K562 (cell line): ENCODE results near the gene CHMP2A. TPM values are rescaled to one million over a fixed set of nuclear protein-coding genes. Genes with fewer than 3 reads are reported as not detected.
A peak's percentile ranks its signal among the peaks of the same experiment; 100 is the strongest.

Experiments
- ATAC-seq: fragments of 200-7000 bp; cut with Tn5 transposase; 3 replicates; pipeline ENCODE4 v1.9.1; 2020; ENCODE audit warnings: moderate library complexity
- BruUV-seq: library from RNA; stranded (reverse); fragments of 400-500 nt; replicated peaks from 2 replicates; lab custom pipeline; 2021; lab: Mats Ljungman, UMichigan
- CTCF ChIA-PET: fragments of 300-600 bp; formaldehyde crosslinking; extraction: SDS; loops from one replicate; lab custom pipeline; 2021; ENCODE audit warnings: low intra/inter-chr PET ratio; lab: Yijun Ruan, JAX
- POLR2A ChIA-PET: fragments of 300-600, 350-650 bp; sonication (Branson Sonifier 250); formaldehyde crosslinking; extraction: SDS; loops from one replicate; lab custom pipeline; 2021; ENCODE audit warnings: antibody characterized with exemption, inconsistent platforms; lab: Yijun Ruan, JAX
- DNase-seq, 4 experiments: peaks; one replicate each; pipeline versions ENCODE4 v3.0.0 to v3.0.0-alpha.2; 2011 to 2018; ENCODE audit warnings: low spot score in 3 of 4, mixed read lengths in 3 of 4; ENCODE audit errors: extremely low read depth in 1 of 4
- FAIRE-seq: peaks from 2 replicates; lab custom pipeline; 2011; peaks lifted over from hg19 to GRCh38; lab: Jason Lieb, UNC
- H2AFZ ChIP-seq: 2 replicates; pipeline ENCODE4 v1.6.0; 2011; ENCODE audit warnings: low read depth, low read length, control low read depth, inconsistent platforms
- H3K27ac ChIP-seq: fragments of 200-600 bp; 3 replicates; pipeline ENCODE4 v1.8.0; 2011; ENCODE audit warnings: low read depth, mild to moderate bottlenecking, control low read depth, inconsistent platforms, low read length, moderate library complexity, mixed read lengths; ENCODE audit errors: extremely low read depth
- H3K27me3 ChIP-seq, 2 experiments: fragments of 300-600 bp in 1 of 2; 2 replicates in 1 of 2; 3 replicates in 1 of 2; pipeline versions ENCODE4 v1.6.0 to v1.8.0; 2011; ENCODE audit warnings: inconsistent platforms in 2 of 2, low read length in 2 of 2, mild to moderate bottlenecking in 1 of 2, mixed read lengths in 1 of 2, moderate library complexity in 1 of 2; ENCODE audit not compliant: control insufficient read depth in 2 of 2, insufficient read depth in 2 of 2
- H3K36me3 ChIP-seq: fragments of 300-600 bp; 3 replicates; pipeline ENCODE4 v1.8.0; 2011; ENCODE audit warnings: mild to moderate bottlenecking, low read length, inconsistent platforms; ENCODE audit not compliant: control insufficient read depth, insufficient read depth
- H3K4me1 ChIP-seq, 2 experiments: fragments of 200-600 bp in 1 of 2; replicated peaks in 1 of 2; 2 replicates in 1 of 2; 3 replicates in 1 of 2; pipeline versions ENCODE4 v1.5.1 to v1.8.0; 2011; ENCODE audit warnings: inconsistent platforms in 2 of 2, low read length in 2 of 2, mild to moderate bottlenecking in 1 of 2, mixed read lengths in 1 of 2, moderate library complexity in 1 of 2; ENCODE audit not compliant: control insufficient read depth in 2 of 2, insufficient read depth in 2 of 2
- H3K4me2 ChIP-seq: 2 replicates; pipeline ENCODE4 v1.6.1; 2011; ENCODE audit warnings: low read length, control low read depth, inconsistent platforms, mixed read lengths; ENCODE audit not compliant: insufficient read depth
- H3K4me3 ChIP-seq: fragments of 200-600 bp; sonication (generic), shearing (Covaris generic); 2 replicates; pipeline ENCODE4 v1.5.1; 2016; ENCODE audit warnings: control low read depth, inconsistent platforms
- H3K79me2 ChIP-seq: fragments of 200-600 bp; 3 replicates; pipeline ENCODE4 v1.8.0; 2011; ENCODE audit warnings: low read length, inconsistent platforms; ENCODE audit not compliant: control insufficient read depth, insufficient read depth
- H3K9ac ChIP-seq, 2 experiments: 2 replicates each; pipeline versions ENCODE4 v1.6.0 to v1.6.1; 2011; ENCODE audit warnings: low read depth in 2 of 2, low read length in 2 of 2, control low read depth in 1 of 2, inconsistent platforms in 1 of 2, mild to moderate bottlenecking in 1 of 2, mixed read lengths in 1 of 2; ENCODE audit not compliant: insufficient read depth in 1 of 2
- H3K9me1 ChIP-seq: one replicate; pipeline ENCODE4 v1.6.0; 2011; ENCODE audit warnings: inconsistent platforms, mild to moderate bottlenecking, low read length, moderate library complexity; ENCODE audit not compliant: control insufficient read depth, insufficient read depth
- H3K9me3 ChIP-seq: replicated peaks from 2 replicates; pipeline ENCODE4 v1.5.1; 2011; ENCODE audit warnings: low read depth, low read length, inconsistent platforms; ENCODE audit not compliant: control insufficient read depth, insufficient read depth
- H4K20me1 ChIP-seq: replicated peaks from 2 replicates; pipeline ENCODE4 v1.6.1; 2011; ENCODE audit warnings: low read length, inconsistent platforms, mixed read lengths; ENCODE audit not compliant: control insufficient read depth, insufficient read depth
- DNMT1 ChIP-seq: fragments of 450-650 bp; IDR thresholded peaks from 2 replicates; pipeline ENCODE4 v1.6.1; 2016; ENCODE audit warnings: antibody characterized with exemption, mild to moderate bottlenecking
- FOSL1 ChIP-seq: fragments of 200-800 bp; sonication (Bioruptor generic); conservative IDR thresholded peaks from 2 replicates; pipeline ENCODE4 v1.6.1; 2016; ENCODE audit warnings: missing genetic modification characterization, missing compliant biosample characterization
- MEF2A ChIP-seq: IDR thresholded peaks from 2 replicates; pipeline ENCODE4 v1.6.1; 2011; ENCODE audit warnings: low read depth, mild to moderate bottlenecking, low read length, moderate library complexity; ENCODE audit not compliant: control insufficient read depth
- NR2C1 ChIP-seq, 2 experiments: fragments of 450-650 bp; IDR thresholded peaks; 2 replicates each; pipeline ENCODE4 v1.6.1; 2017; ENCODE audit warnings: mild to moderate bottlenecking in 2 of 2, antibody characterized with exemption in 1 of 2, inconsistent platforms in 1 of 2, missing compliant biosample characterization in 1 of 2, missing genetic modification characterization in 1 of 2
- POLR2AphosphoS2 ChIP-seq: IDR thresholded peaks from 2 replicates; pipeline ENCODE4 v1.6.1; 2012; ENCODE audit warnings: low read length, improper control_type of control experiment
- POLR2G ChIP-seq: fragments of 200-400 bp; formaldehyde crosslinking; IDR thresholded peaks from 2 replicates; pipeline ENCODE4 v1.6.1; 2017; ENCODE audit warnings: low read depth, mild to moderate bottlenecking, antibody characterized with exemption, low read length, moderate library complexity
- PTTG1 ChIP-seq: fragments of 450-650 bp; IDR thresholded peaks from 2 replicates; pipeline ENCODE4 v1.6.1; 2016; ENCODE audit warnings: low read depth, mild to moderate bottlenecking, missing genetic modification characterization, missing compliant biosample characterization
- WGBS: fragments of 100-300 bp; shearing (Covaris generic); methylation state at CpG from one replicate; pipeline ENCODE4 v1.1.6; 2016; ENCODE audit warnings: low coverage, mixed read lengths; ENCODE audit not compliant: insufficient coverage; ENCODE audit errors: missing lambda C conversion rate; 5-methylcytosine and 5-hydroxymethylcytosine counted together
- in situ Hi-C: fragments of 300-500 bp; cut with MboI; formaldehyde crosslinking; loops from 4 replicates; pipeline ENCODE4 v1.15.0; 2018; ENCODE audit warnings: inconsistent platforms, mixed read lengths
- intact Hi-C: fragments of 100-400 bp; cut with micrococcal nuclease; formaldehyde crosslinking; loops from 2 replicates; pipeline ENCODE4 v1.14.2; 2022
- polyA plus RNA-seq, 8 experiments: library from polyadenylated mRNA; depleted of rRNA in 4 of 8; stranded (reverse) in 5 of 8; unstranded in 3 of 8; fragments of >200 nt; fragmentation: Nextera tagmentation in 2 of 8; fragmentation: Illumina TruSeq in 1 of 8; extraction: Ambion mirVana in 2 of 8; extraction: Trizol in 1 of 8; gene quantifications; 2 replicates each; pipeline versions ENCODE4 v1.2.1 to v1.2.3, GENCODE V29; 2011 to 2014; ENCODE audit warnings: inconsistent platforms in 1 of 8, missing spikeins in 1 of 8
- total RNA-seq, 7 experiments: library from RNA; depleted of rRNA in 6 of 7; stranded (reverse); fragments of >200 nt in 6 of 7; fragmentation: Illumina TruSeq in 2 of 7; extraction: Trizol in 2 of 7; gene quantifications; 2 replicates each; pipeline versions ENCODE4 v1.2.1 to v1.2.3, GENCODE V29; 2011 to 2021; ENCODE audit warnings: low replicate concordance in 1 of 7
- TF ChIP-seq, protein P1 (sequence below): fragments of 250-450 bp; sonication (Bioruptor Pico); IDR thresholded peaks from 2 replicates; pipeline ENCODE4 v1.5.0; 2021; ENCODE audit warnings: mild to moderate bottlenecking, borderline replicate concordance
- TF ChIP-seq, protein P2 (sequence below): fragments of 250-450 bp; sonication (Bioruptor Pico); IDR thresholded peaks from 2 replicates; pipeline ENCODE4 v1.5.0; 2021

Gene CHMP2A
- total and polyA plus RNA-seq, 9 of the 15 experiments (the other 6 are each of a cell fraction or from before 2014, with no cell fraction given): 57.6 to 159 (median 87.2) TPM

DNA sequence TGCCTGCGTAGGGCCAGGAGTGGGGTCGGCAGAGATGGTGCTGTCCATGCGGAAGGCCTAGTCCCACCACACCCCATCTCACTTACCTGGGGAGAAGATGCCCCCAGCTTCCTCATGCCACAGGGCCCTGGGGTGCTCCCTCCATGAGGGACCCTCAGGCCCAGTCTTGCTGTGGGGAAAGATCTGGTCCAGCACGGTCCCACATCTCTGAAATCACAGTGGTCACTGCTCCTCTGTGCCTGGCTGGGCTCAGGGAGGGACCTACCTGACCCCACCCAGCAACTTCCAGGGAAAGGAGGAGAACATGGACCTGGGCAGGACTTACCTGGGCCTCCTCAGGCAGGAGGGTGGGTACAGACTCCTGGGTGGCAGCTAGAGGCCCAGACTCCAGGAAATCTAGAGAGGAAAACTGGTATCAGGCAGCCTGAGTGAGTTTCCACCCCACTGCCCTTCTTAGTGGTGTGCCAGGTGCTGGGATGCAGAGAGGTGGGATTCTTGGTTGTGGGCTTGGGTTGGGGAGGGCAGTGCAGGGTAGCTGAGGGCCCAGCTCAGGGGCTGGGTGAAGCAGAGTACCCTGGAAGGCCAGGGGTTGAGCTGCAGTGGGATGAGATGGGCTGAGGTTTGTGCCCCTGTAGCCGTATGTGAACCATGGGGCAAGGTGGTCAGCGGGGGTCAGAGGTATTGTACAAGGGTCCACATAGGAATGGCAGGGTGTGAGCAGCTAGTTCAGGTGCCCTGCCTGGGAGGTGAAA is 14.5 kb upstream of the CHMP2A start:
- WGBS: 83% methylated on average over 6 of the region's 6 CpGs
- H3K79me2 ChIP-seq: peaks cover 13% of the 10 kb centered on the region
- DNase-seq (no peak), ATAC-seq (no peak), FAIRE-seq (no peak)
- ChIA-PET CTCF (no interaction called here), POLR2A (interaction anchor here (0.6 to 2.8 kb wide), 2 partner anchors 10 to 1180 kb away, joined by 3 to 14 read pairs; partner anchors contain the start of gene ZNF548)
- in situ Hi-C loops (no loop called here), intact Hi-C loops (no loop called here)
- H2AFZ ChIP-seq: no peak overlapping the region
- no peaks in the 10 kb centered on the region for H4K20me1 ChIP-seq
- H3K4me3 ChIP-seq: no peak overlapping the region
- peaks cover 22 to 23% of the 10 kb centered on the region in 2 experiments; a peak in 4 of 5 replicates for H3K4me1 ChIP-seq
- TF ChIP-seq, protein P1, sequence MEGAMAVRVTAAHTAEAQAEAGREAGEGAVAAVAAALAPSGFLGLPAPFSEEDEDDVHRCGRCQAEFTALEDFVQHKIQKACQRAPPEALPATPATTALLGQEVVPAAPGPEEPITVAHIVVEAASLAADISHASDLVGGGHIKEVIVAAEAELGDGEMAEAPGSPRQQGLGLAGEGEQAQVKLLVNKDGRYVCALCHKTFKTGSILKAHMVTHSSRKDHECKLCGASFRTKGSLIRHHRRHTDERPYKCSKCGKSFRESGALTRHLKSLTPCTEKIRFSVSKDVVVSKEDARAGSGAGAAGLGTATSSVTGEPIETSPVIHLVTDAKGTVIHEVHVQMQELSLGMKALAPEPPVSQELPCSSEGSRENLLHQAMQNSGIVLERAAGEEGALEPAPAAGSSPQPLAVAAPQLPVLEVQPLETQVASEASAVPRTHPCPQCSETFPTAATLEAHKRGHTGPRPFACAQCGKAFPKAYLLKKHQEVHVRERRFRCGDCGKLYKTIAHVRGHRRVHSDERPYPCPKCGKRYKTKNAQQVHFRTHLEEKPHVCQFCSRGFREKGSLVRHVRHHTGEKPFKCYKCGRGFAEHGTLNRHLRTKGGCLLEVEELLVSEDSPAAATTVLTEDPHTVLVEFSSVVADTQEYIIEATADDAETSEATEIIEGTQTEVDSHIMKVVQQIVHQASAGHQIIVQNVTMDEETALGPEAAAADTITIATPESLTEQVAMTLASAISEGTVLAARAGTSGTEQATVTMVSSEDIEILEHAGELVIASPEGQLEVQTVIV (CRISPR knock-in tag): no peak
- peak; percentile 14; the same call in 1 of the 2 replicates for TF ChIP-seq POLR2G
- TF ChIP-seq MEF2A: no peak
- TF ChIP-seq FOSL1 (tag): no peak
- TF ChIP-seq POLR2AphosphoS2: 0 out of 2 replicates have a peak, but pooled peaks have one; percentile 38
- TF ChIP-seq PTTG1 (tag): no peak
- TF ChIP-seq, protein P2, sequence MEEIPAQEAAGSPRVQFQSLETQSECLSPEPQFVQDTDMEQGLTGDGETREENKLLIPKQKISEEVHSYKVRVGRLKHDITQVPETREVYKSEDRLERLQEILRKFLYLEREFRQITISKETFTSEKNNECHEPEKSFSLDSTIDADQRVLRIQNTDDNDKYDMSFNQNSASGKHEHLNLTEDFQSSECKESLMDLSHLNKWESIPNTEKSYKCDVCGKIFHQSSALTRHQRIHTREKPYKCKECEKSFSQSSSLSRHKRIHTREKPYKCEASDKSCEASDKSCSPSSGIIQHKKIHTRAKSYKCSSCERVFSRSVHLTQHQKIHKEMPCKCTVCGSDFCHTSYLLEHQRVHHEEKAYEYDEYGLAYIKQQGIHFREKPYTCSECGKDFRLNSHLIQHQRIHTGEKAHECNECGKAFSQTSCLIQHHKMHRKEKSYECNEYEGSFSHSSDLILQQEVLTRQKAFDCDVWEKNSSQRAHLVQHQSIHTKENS: no peak
- no peak for TF ChIP-seq DNMT1
- no peak for TF ChIP-seq NR2C1 (IDR thresholded peaks at IDR 0.05)
- no peak for TF ChIP-seq NR2C1 (tag; IDR thresholded peaks at IDR 0.05)
- H3K27ac ChIP-seq: no peak overlapping the region
- no TSS peak for BruUV-seq
- H3K4me2 ChIP-seq: no peak overlapping the region
- H3K9me3 ChIP-seq: no peaks in the 10 kb centered on the region
- no peaks in the 10 kb centered on the region for H3K27me3 ChIP-seq
- no peaks in the 10 kb centered on the region for H3K9me1 ChIP-seq
- H3K36me3 ChIP-seq: peaks cover 42% of the 10 kb centered on the region; the same call in 2 of the 3 replicates
- peak overlapping the region in 1 of 2 experiments; percentile 8; a peak in 2 of 4 replicates for H3K9ac ChIP-seq
